WTC11 (cell line): ENCODE data around the gene GATD1. TPM values are rescaled to one million over a fixed set of nuclear protein-coding genes. Genes with fewer than 3 reads are reported as not detected.

Experiments used
- ATAC-seq: fragments of 200-7000 bp; cut with Tn5 transposase; 2 replicates; pipeline ENCODE4 v1.10.0; 2021; ENCODE audit warnings: mild to moderate bottlenecking, moderate library complexity
- CTCF ChIA-PET: fragments of 300-600 bp; sonication (Branson Sonifier 250); formaldehyde crosslinking; loops from one replicate; lab custom pipeline; 2021; ENCODE audit warnings: antibody characterized with exemption; lab: Charles Lee
- POLR2A ChIA-PET: fragments of 350-600 bp; sonication (Branson Sonifier 250); formaldehyde crosslinking; loops from one replicate; lab custom pipeline; 2021; ENCODE audit warnings: antibody characterized with exemption; lab: Charles Lee
- DNase-seq: peaks from one replicate; pipeline ENCODE4 v3.0.0; 2021; ENCODE audit warnings: low spot score
- H3K27ac Mint-ChIP-seq: 2 replicates; pipeline ENCODE4 v1.8.0; 2021; ENCODE audit warnings: mixed read lengths
- H3K27me3 Mint-ChIP-seq: 2 replicates; pipeline ENCODE4 v1.8.0; 2021; ENCODE audit warnings: low read depth, mild to moderate bottlenecking, moderate library complexity, mixed read lengths
- H3K36me3 Mint-ChIP-seq: 2 replicates; pipeline ENCODE4 v1.8.0; 2021; ENCODE audit warnings: mixed read lengths
- H3K4me1 Mint-ChIP-seq: 2 replicates; pipeline ENCODE4 v1.8.0; 2022; ENCODE audit warnings: mixed read lengths
- H3K4me3 Mint-ChIP-seq: 2 replicates; pipeline ENCODE4 v1.8.0; 2021; ENCODE audit warnings: mild to moderate bottlenecking, moderate library complexity, mixed read lengths
- H3K9me3 Mint-ChIP-seq: 2 replicates; pipeline ENCODE4 v1.8.0; 2021; ENCODE audit warnings: mixed read lengths
- ATF1 ChIP-seq: sonication (generic); formaldehyde crosslinking; IDR thresholded peaks from 2 replicates; pipeline ENCODE4 v1.8.1; 2023; ENCODE audit warnings: mild to moderate bottlenecking, moderate library complexity, missing genetic modification reagents
- FOXP1 ChIP-seq: sonication (generic); formaldehyde crosslinking; IDR thresholded peaks from 2 replicates; pipeline ENCODE4 v1.8.0; 2022; ENCODE audit warnings: missing genetic modification reagents, mild to moderate bottlenecking, moderate library complexity, borderline replicate concordance
- GTF2I ChIP-seq: fragments of 250-450 bp; sonication (Bioruptor Pico); conservative IDR thresholded peaks from 2 replicates; pipeline ENCODE4 v1.4.0; 2021; ENCODE audit warnings: mild to moderate bottlenecking
- HMGA2 ChIP-seq: fragments of 250-450 bp; sonication (Bioruptor Pico); IDR thresholded peaks from 2 replicates; pipeline ENCODE4 v1.4.0; 2021; ENCODE audit warnings: mild to moderate bottlenecking, moderate library complexity
- HMGXB4 ChIP-seq: sonication (generic); formaldehyde crosslinking; IDR thresholded peaks from 2 replicates; pipeline ENCODE4 v1.8.1; 2023; ENCODE audit warnings: mild to moderate bottlenecking, moderate library complexity, missing genetic modification reagents
- IRF2 ChIP-seq: sonication (generic); formaldehyde crosslinking; IDR thresholded peaks from 2 replicates; pipeline ENCODE4 v1.8.0; 2022; ENCODE audit warnings: low read depth, missing genetic modification reagents, borderline replicate concordance
- JUN ChIP-seq: sonication (generic); formaldehyde crosslinking; IDR thresholded peaks from 2 replicates; pipeline ENCODE4 v1.8.0; 2023; ENCODE audit warnings: mild to moderate bottlenecking, missing genetic modification reagents
- MXD4 ChIP-seq: fragments of 250-450 bp; sonication (Bioruptor Pico); IDR thresholded peaks from 2 replicates; pipeline ENCODE4 v1.8.0; 2021; ENCODE audit warnings: mild to moderate bottlenecking, moderate library complexity, borderline replicate concordance
- MYBL2 ChIP-seq: sonication (generic); formaldehyde crosslinking; IDR thresholded peaks from 2 replicates; pipeline ENCODE4 v1.8.1; 2023; ENCODE audit warnings: mild to moderate bottlenecking, moderate library complexity, missing genetic modification reagents
- TP53 ChIP-seq: sonication (generic); formaldehyde crosslinking; IDR thresholded peaks from 2 replicates; pipeline ENCODE4 v1.8.1; 2023; ENCODE audit warnings: mild to moderate bottlenecking, missing genetic modification reagents
- ZBTB43 ChIP-seq: sonication (generic); formaldehyde crosslinking; IDR thresholded peaks from 2 replicates; pipeline ENCODE4 v1.8.1; 2023; ENCODE audit warnings: mild to moderate bottlenecking, missing genetic modification reagents
- ZNF138 ChIP-seq: sonication (generic); formaldehyde crosslinking; conservative IDR thresholded peaks from 2 replicates; pipeline ENCODE4 v1.8.1; 2022; ENCODE audit warnings: mild to moderate bottlenecking, moderate library complexity, missing genetic modification reagents
- ZNF396 ChIP-seq: fragments of 250-450 bp; sonication (Bioruptor Pico); IDR thresholded peaks from 2 replicates; pipeline ENCODE4 v1.8.0; 2021; ENCODE audit warnings: mild to moderate bottlenecking, moderate library complexity, borderline replicate concordance
- ZNF532 ChIP-seq: fragments of 250-450 bp; sonication (Bioruptor Pico); IDR thresholded peaks from 2 replicates; pipeline ENCODE4 v1.9.0; 2021; ENCODE audit warnings: mild to moderate bottlenecking, borderline replicate concordance
- total RNA-seq: library from RNA; stranded (reverse); gene quantifications from 3 replicates; pipeline ENCODE4 v1.2.3, GENCODE V29; 2021
- TF ChIP-seq, protein P1 (sequence below): sonication (generic); formaldehyde crosslinking; IDR thresholded peaks from 2 replicates; pipeline ENCODE4 v1.8.0; 2022; ENCODE audit warnings: mild to moderate bottlenecking, missing genetic modification reagents
- TF ChIP-seq, protein P2 (sequence below): fragments of 250-450 bp; sonication (Bioruptor Pico); IDR thresholded peaks from 2 replicates; pipeline ENCODE4 v1.9.0; 2021; ENCODE audit warnings: mild to moderate bottlenecking
- TF ChIP-seq, protein P3 (sequence below): sonication (generic); formaldehyde crosslinking; IDR thresholded peaks from 2 replicates; pipeline ENCODE4 v1.8.0; 2022; ENCODE audit warnings: mild to moderate bottlenecking, missing genetic modification reagents

GATD1 gene
- total RNA-seq, 1 experiment from 2014 or later = 87.6 TPM

DNA sequence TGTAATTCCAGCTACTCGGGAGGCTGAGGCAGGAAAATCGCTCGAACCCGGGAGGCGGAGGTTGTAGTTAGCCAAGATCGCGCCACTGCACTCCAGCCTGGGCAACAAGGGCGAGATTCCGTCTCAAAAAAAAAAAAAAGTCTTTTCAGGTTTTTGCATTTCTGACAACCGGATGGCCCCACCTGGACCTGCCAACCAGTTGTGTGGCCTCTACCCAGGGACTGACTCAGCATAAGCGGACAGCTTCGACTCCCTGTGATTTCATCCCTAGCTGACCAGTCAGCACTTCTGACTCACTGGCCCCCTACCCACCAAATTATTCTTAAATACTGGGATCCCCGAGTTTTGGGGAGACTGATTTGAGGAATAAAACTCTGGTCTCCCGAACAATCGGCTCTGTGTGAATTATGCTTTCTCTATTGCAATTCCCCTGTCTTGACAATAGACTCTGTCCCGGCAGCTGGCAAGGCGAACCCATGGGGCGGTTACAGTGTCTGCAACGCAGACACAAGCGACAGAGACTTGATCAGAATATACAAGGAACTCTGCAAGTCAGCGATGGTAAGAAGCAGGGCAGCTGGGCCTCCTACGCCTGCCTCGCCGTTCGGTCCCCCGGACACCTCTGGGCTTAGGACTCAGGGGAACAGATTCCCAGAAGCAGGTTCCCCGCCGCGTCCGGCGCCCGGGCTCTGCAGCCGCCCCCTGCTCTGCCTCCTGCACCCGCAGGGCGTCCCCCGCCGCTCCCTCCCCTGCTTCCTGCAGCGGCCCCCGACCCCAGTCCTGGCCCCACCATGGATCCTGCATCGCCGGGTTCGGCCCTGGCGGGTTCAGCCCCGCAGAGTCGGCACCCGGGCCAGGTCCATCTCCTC, 30.8 kb downstream of the GATD1 start:
- DNase-seq = peak; percentile 57
- ChIA-PET CTCF (interaction anchor here (0.7 to 2.3 kb wide), 7 partner anchors 8 to 80 kb away, joined by 3 to 30 read pairs (median 6); no protein-coding TSS in a partner anchor), POLR2A (interaction anchor here (0.6 to 1.8 kb wide), 6 partner anchors 7 to 98 kb away, joined by 3 to 6 read pairs (median 4); no protein-coding TSS in a partner anchor)
- Mint-ChIP-seq H3K36me3 (peaks cover 7% of the 10 kb centered on the region), H3K27ac (peak overlapping the region; percentile 96), H3K4me3 (peak overlapping the region; percentile 80), H3K27me3 (no peaks in the 10 kb centered on the region), H3K9me3 (no peaks in the 10 kb centered on the region), H3K4me1 (peaks cover 38% of the 10 kb centered on the region)
- ATAC-seq = peak; percentile 21
- no peak for TF ChIP-seq IRF2 (CRISPR knock-in tag)
- no peak for TF ChIP-seq ATF1 (CRISPR knock-in tag)
- TF ChIP-seq ZNF138 (CRISPR knock-in tag) = no peak
- TF ChIP-seq ZBTB43 (CRISPR knock-in tag) = peak; percentile 66; the same call in 1 of the 2 replicates
- TF ChIP-seq, protein P1, sequence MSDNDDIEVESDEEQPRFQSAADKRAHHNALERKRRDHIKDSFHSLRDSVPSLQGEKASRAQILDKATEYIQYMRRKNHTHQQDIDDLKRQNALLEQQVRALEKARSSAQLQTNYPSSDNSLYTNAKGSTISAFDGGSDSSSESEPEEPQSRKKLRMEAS = no peak; the same call in 1 of the 2 replicates
- TF ChIP-seq ZNF532 (CRISPR knock-in tag) = 0 out of 2 replicates have a peak, but pooled peaks have one; percentile 15
- no peak for TF ChIP-seq GTF2I
- TF ChIP-seq HMGA2 (CRISPR knock-in tag) = no peak
- TF ChIP-seq, protein P2, sequence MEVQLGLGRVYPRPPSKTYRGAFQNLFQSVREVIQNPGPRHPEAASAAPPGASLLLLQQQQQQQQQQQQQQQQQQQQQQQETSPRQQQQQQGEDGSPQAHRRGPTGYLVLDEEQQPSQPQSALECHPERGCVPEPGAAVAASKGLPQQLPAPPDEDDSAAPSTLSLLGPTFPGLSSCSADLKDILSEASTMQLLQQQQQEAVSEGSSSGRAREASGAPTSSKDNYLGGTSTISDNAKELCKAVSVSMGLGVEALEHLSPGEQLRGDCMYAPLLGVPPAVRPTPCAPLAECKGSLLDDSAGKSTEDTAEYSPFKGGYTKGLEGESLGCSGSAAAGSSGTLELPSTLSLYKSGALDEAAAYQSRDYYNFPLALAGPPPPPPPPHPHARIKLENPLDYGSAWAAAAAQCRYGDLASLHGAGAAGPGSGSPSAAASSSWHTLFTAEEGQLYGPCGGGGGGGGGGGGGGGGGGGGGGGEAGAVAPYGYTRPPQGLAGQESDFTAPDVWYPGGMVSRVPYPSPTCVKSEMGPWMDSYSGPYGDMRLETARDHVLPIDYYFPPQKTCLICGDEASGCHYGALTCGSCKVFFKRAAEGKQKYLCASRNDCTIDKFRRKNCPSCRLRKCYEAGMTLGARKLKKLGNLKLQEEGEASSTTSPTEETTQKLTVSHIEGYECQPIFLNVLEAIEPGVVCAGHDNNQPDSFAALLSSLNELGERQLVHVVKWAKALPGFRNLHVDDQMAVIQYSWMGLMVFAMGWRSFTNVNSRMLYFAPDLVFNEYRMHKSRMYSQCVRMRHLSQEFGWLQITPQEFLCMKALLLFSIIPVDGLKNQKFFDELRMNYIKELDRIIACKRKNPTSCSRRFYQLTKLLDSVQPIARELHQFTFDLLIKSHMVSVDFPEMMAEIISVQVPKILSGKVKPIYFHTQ (CRISPR knock-in tag) = no peak
- no peak for TF ChIP-seq TP53
- TF ChIP-seq ZNF396 (CRISPR knock-in tag) = no peak
- TF ChIP-seq MXD4 = no peak
- TF ChIP-seq, protein P3, sequence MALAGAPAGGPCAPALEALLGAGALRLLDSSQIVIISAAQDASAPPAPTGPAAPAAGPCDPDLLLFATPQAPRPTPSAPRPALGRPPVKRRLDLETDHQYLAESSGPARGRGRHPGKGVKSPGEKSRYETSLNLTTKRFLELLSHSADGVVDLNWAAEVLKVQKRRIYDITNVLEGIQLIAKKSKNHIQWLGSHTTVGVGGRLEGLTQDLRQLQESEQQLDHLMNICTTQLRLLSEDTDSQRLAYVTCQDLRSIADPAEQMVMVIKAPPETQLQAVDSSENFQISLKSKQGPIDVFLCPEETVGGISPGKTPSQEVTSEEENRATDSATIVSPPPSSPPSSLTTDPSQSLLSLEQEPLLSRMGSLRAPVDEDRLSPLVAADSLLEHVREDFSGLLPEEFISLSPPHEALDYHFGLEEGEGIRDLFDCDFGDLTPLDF (CRISPR knock-in tag) = no peak
- no peak for TF ChIP-seq HMGXB4 (CRISPR knock-in tag)
- TF ChIP-seq MYBL2 (CRISPR knock-in tag) = no peak
- TF ChIP-seq JUN (CRISPR knock-in tag) = no peak
- no peak for TF ChIP-seq FOXP1 (CRISPR knock-in tag)
